Mammary epithelial cell (primary cell): Measurements from ENCODE around the gene AMMECR1L.

Experiments
- CTCF ChIP-seq, 2 donors: IDR thresholded peaks in 1 of 2; conservative IDR thresholded peaks in 1 of 2; 2 replicates each; pipeline ENCODE4 v1.5.1; 2011 to 2012; ENCODE audit warnings: inconsistent platforms in 2 of 2, low read length in 2 of 2, mild to moderate bottlenecking in 2 of 2, control low read depth in 1 of 2, low read depth in 1 of 2; ENCODE audit not compliant: insufficient read depth in 1 of 2; ENCODE audit errors: extremely low read depth in 1 of 2
- EZH2 ChIP-seq: IDR thresholded peaks from 2 replicates; pipeline ENCODE4 v1.6.1; 2012; ENCODE audit warnings: low read length, inconsistent platforms, borderline replicate concordance

DNA sequence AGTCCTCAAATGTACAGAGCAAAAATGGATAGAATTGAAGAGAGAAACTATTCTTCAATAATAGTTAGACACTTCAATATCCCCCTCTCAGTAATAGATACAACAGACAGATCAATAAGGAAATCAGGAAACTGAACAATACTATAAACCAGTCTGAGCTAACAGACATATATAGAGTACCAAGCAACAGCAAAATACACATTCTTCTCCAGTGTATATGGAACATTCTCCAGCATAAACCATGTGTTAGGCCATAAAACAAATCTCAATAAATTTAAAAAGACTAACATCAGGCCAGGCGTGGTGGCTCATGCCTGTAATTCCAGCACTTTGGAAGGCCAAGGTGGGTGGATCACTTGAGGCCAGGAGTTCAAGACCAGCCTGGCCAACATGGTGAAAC, 43.7 kb upstream of the AMMECR1L start:
- TF ChIP-seq CTCF (conservative IDR thresholded peaks at IDR 0.05 in 1 of 2, IDR thresholded peaks at IDR 0.05 in 1 of 2; ENCODE audit: extremely low read depth in 1 of 2, insufficient read depth in 1 of 2, low read depth in 1 of 2, low read length in 2 of 2) (no peak), EZH2 (no peak)
